Lower leg skin (tissue), 4 donors: ENCODE results near the gene MYO7A. TPM values are rescaled to one million over a fixed set of nuclear protein-coding genes. Genes with fewer than 3 reads are reported as not detected.

Experiments
- DNase-seq, 2 donors: peaks; one replicate each; pipeline ENCODE4 v3.0.0-alpha.2; 2019; ENCODE audit warnings: low spot score in 2 of 2
- H3K4me3 ChIP-seq: fragments of 200-600 bp; sonication (generic); 2 replicates; pipeline ENCODE4 v1.5.1; 2017; ENCODE audit warnings: mild to moderate bottlenecking, low read depth; ENCODE audit not compliant: poor library complexity, severe bottlenecking
- POLR2A ChIP-seq, 2 donors: fragments of 450-650 bp; IDR thresholded peaks; one replicate each; pipeline ENCODE4 v1.6.1; 2016 to 2017; ENCODE audit warnings: antibody characterized with exemption in 2 of 2, mild to moderate bottlenecking in 1 of 2, moderate library complexity in 1 of 2
- WGBS, 2 donors: methylation state at CpG; one replicate each; pipeline ENCODE4 v1.1.5; 2018; 5-methylcytosine and 5-hydroxymethylcytosine counted together
- intact Hi-C: fragments of 100-400 bp; cut with DNase I; formaldehyde crosslinking; loops from one replicate; pipeline ENCODE4 v1.15.0; 2023; ENCODE audit warnings: low total_unique reads
- total RNA-seq, 4 donors: library from RNA; depleted of rRNA; stranded (reverse); fragments of >200 nt; gene quantifications; one replicate each; pipeline ENCODE4 v1.1.0, GENCODE V29; 2016
- TF ChIP-seq, protein P1 (sequence below), 3 donors: fragments of 450-650 bp; IDR thresholded peaks; one replicate each; pipeline ENCODE4 v1.5.1; 2016; ENCODE audit warnings: antibody characterized with exemption in 3 of 3, mild to moderate bottlenecking in 3 of 3, moderate library complexity in 2 of 3

The MYO7A gene
- total RNA-seq, 4 donors from 2014 or later: 0.69 to 2.1 (median 1.4) TPM

GRCh38 chr11:77186302-77186701 is 58.3 kb downstream of the MYO7A start:
- 87 to 95% methylated on average over 1 of the region's 1 CpG for WGBS, 2 donors
- TF ChIP-seq POLR2A (IDR thresholded peaks at IDR 0.05): no peak
- TF ChIP-seq, protein P1, sequence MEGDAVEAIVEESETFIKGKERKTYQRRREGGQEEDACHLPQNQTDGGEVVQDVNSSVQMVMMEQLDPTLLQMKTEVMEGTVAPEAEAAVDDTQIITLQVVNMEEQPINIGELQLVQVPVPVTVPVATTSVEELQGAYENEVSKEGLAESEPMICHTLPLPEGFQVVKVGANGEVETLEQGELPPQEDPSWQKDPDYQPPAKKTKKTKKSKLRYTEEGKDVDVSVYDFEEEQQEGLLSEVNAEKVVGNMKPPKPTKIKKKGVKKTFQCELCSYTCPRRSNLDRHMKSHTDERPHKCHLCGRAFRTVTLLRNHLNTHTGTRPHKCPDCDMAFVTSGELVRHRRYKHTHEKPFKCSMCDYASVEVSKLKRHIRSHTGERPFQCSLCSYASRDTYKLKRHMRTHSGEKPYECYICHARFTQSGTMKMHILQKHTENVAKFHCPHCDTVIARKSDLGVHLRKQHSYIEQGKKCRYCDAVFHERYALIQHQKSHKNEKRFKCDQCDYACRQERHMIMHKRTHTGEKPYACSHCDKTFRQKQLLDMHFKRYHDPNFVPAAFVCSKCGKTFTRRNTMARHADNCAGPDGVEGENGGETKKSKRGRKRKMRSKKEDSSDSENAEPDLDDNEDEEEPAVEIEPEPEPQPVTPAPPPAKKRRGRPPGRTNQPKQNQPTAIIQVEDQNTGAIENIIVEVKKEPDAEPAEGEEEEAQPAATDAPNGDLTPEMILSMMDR (IDR thresholded peaks at IDR 0.05): no peak
- H3K4me3 ChIP-seq: no peak overlapping the region
- intact Hi-C loops: loop anchor here (5.0 kb wide), 1 partner anchor 59 kb away; the partner anchor contains the start of gene MYO7A
- no peak for DNase-seq

- DNase-seq: no peak
- H3K4me3 ChIP-seq: no peak overlapping the region
- WGBS, 2 donors: 86 to 90% methylated on average over 9 of the region's 9 CpGs
- intact Hi-C loops: loop anchor here (5.0 kb wide), 1 partner anchor 60 kb away; the partner anchor contains the start of gene MYO7A
- TF ChIP-seq POLR2A (IDR thresholded peaks at IDR 0.05): no peak
- TF ChIP-seq, protein P1 (IDR thresholded peaks at IDR 0.05): no peak
Measured at GRCh38 chr11:77187111-77187750, 59.2 kb downstream of the MYO7A start.

DNA sequence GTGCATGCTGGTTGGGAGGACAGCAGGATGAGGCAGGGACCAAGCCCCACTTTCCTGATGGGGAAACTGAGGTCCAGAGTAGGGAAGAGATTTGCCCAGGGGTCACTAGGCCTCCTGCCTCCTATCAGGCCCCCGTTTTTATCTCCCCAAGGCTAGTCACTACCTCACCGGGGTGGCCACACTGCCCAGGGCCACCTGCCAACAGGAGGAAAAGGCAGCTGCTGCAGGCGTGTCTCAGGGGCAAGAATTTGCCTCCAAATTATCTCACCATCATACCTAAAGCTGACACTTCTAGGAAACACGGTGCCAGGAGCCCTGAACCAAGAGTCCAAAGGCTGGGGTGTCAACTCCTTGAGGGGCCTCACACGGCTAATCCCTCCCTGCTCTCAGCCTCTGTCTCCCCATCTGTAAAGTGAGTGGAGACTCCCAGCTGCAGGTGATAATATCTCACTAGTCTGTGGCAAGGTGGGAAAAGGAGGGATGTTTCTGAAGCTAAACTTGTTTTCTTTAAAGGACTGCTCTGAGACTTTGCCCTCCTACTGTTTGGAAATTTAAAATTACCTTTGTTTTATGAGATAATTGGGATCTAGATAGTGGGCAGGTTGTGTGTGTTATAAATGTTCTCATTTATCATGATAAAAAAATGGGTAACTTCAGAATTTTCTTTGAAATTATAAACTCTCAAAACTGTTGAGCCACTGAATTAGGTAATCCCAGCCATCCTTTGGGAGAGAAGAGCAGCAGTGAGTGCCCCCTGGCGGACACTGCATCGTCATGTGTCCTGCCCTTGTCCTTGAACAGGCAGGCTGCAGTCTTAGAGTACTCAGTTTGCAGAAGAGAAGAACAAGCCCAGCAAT is 60.0 kb downstream of the MYO7A start:
- WGBS, 2 donors: 57 to 58% methylated on average over 7 of the region's 7 CpGs
- H3K4me3 ChIP-seq: no peak overlapping the region
- TF ChIP-seq POLR2A (IDR thresholded peaks at IDR 0.05): no peak
- TF ChIP-seq, protein P1 (IDR thresholded peaks at IDR 0.05): peak in 1 of 3 donors; percentile 68
- intact Hi-C loops: loop anchor here (5.0 kb wide), 1 partner anchor 61 kb away; the partner anchor contains the start of gene MYO7A
- peak; percentile 74 to 94 for DNase-seq

DNA sequence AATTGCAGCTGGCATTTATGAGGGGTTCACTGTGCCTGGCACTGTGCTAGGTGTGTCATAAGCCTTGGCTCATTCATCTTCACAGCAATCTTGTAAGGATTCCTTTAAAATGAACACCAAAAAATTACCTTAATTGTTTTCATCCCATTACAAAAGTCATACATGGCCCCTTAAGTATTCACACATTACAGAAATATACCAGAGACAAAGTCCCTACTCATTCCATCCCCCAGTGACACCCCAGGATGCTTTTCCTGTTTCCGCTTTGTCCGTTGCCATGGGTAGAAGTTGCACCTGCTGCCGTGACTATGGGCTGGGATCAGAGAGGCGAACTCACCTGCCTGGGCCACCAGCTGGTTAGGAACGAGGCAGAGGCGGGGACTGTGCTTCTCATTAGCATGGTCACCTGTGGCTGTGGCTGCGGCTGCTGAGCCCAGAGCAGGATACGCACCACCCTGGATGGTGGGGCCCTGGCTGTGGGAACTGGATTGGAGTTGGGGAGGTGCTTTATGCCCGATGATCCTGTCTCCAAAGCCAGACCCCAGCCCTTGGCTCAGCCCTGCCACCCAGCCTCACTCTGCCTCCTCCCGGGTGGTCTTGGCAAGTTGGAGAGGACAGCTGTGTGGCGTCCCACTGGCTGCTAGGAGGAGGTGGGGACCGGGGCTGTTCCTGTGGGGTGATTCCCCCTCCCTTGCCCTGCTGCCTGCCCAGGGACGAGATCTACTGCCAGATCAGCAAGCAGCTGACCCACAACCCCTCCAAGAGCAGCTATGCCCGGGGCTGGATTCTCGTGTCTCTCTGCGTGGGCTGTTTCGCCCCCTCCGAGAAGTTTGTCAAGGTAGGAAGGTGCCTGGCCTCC is 60.8 kb downstream of the MYO7A start:
- DNase-seq: no peak
- TF ChIP-seq, protein P1 (IDR thresholded peaks at IDR 0.05): no peak
- no peak for TF ChIP-seq POLR2A (IDR thresholded peaks at IDR 0.05)
- intact Hi-C loops: loop anchor here (5.0 kb wide), 1 partner anchor 62 kb away; the partner anchor contains the start of gene MYO7A
- WGBS, 2 donors: 76 to 81% methylated on average over 17 of the region's 18 CpGs
- no peak overlapping the region for H3K4me3 ChIP-seq

DNA sequence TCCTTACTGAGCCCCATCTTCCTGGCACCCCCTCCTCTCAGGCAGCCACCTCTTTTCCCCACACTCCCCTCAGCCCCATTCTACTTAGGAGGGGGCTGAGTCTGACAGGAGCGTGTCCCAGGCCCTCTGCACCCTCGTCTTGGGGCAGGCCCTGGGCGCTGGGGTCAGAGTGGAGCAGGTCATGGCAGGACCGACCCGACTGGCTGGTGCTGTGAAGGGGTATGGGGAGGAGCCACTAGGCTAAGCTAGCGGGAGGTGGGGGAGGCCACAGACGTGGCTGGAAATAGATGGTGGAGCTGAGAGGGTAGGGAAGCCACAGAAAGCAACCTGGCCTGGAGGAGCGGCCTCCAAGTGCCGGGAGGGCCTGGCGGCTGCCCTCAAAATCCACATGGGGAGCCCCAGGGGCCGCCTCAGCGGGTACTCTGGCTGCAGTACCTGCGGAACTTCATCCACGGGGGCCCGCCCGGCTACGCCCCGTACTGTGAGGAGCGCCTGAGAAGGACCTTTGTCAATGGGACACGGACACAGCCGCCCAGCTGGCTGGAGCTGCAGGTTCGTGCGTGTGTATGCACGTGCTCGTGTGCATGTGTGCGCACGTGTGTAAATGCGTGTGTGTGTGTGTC is 61.7 kb downstream of the MYO7A start:
- TF ChIP-seq, protein P1 (IDR thresholded peaks at IDR 0.05): no peak
- intact Hi-C loops: loop anchor here (5.0 kb wide), 2 partner anchors 62 to 358 kb away; partner anchors contain the start of gene MYO7A
- H3K4me3 ChIP-seq: no peak overlapping the region
- no peak for DNase-seq
- WGBS, 2 donors: 92 to 93% methylated on average over 27 to 28 of the region's 28 CpGs
